Immature natural killer cell (primary cell): ENCODE results near the gene AQP6. TPM values are rescaled to one million over a fixed set of nuclear protein-coding genes. Genes with fewer than 3 reads are reported as not detected.

Experiments used
- DNase-seq, 3 donors: peaks; one replicate each; pipeline ENCODE4 v3.0.0; 2022; ENCODE audit warnings: mixed read lengths in 1 of 3
- H3K27ac Mint-ChIP-seq, 6 donors: one replicate each; pipeline ENCODE4 v1.8.0; 2020; ENCODE audit warnings: mixed read lengths in 6 of 6, mild to moderate bottlenecking in 5 of 6, inconsistent platforms in 4 of 6, moderate library complexity in 3 of 6
- H3K27me3 Mint-ChIP-seq, 3 donors: one replicate each; pipeline ENCODE4 v1.8.0; 2020 to 2021; ENCODE audit warnings: low read depth in 3 of 3, mild to moderate bottlenecking in 3 of 3, mixed read lengths in 3 of 3, moderate library complexity in 3 of 3, inconsistent platforms in 1 of 3
- H3K36me3 Mint-ChIP-seq, 3 donors: one replicate each; pipeline ENCODE4 v1.8.0; 2020; ENCODE audit warnings: mixed read lengths in 3 of 3, inconsistent platforms in 2 of 3, mild to moderate bottlenecking in 2 of 3
- H3K4me1 Mint-ChIP-seq, 2 donors: one replicate each; pipeline ENCODE4 v1.8.0; 2020; ENCODE audit warnings: inconsistent platforms in 2 of 2, mild to moderate bottlenecking in 2 of 2, mixed read lengths in 2 of 2, moderate library complexity in 1 of 2
- H3K4me3 Mint-ChIP-seq, 5 donors: one replicate each; pipeline ENCODE4 v1.8.0; 2020; ENCODE audit warnings: mild to moderate bottlenecking in 5 of 5, mixed read lengths in 5 of 5, inconsistent platforms in 3 of 5, moderate library complexity in 3 of 5
- H3K9me3 Mint-ChIP-seq, 6 donors: one replicate each; pipeline ENCODE4 v1.8.0; 2020; ENCODE audit warnings: mild to moderate bottlenecking in 6 of 6, mixed read lengths in 6 of 6, inconsistent platforms in 4 of 6, moderate library complexity in 3 of 6
- polyA plus RNA-seq, 3 donors: library from polyadenylated mRNA; unstranded; fragments of 300-500 nt; fragmentation: Illumina TruSeq; gene quantifications; one replicate each; pipeline ENCODE4 v1.2.3, GENCODE V29; 2021

The AQP6 gene
- polyA plus RNA-seq, 3 donors from 2014 or later: not detected

GRCh38 chr12:49966511-49967041 lies 6.2 kb upstream of the AQP6 start:
- peak overlapping the region in 2 of 5 donors; percentile 62 to 74 for H3K4me3 Mint-ChIP-seq
- no peak for DNase-seq
- H3K36me3 Mint-ChIP-seq: no peaks in the 10 kb centered on the region
- H3K27ac Mint-ChIP-seq: no peak overlapping the region
- peaks cover 2 to 17% (median 15%) of the 10 kb centered on the region in 3 donors for H3K27me3 Mint-ChIP-seq
- H3K9me3 Mint-ChIP-seq: no peaks in the 10 kb centered on the region
- H3K4me1 Mint-ChIP-seq: peaks cover 6 to 10% of the 10 kb centered on the region in 2 donors

GRCh38 chr12:49967042-49967776 lies 5.5 kb upstream of the AQP6 start:
- H3K4me1 Mint-ChIP-seq: peaks cover 6 to 10% of the 10 kb centered on the region in 2 donors
- peak; percentile 79 to 86 (median 84) for DNase-seq
- H3K36me3 Mint-ChIP-seq: no peaks in the 10 kb centered on the region
- no peaks in the 10 kb centered on the region for H3K9me3 Mint-ChIP-seq
- H3K27me3 Mint-ChIP-seq: peaks cover 2 to 17% (median 13%) of the 10 kb centered on the region in 3 donors
- H3K27ac Mint-ChIP-seq: no peak overlapping the region
- peak overlapping the region; percentile 58 to 80 (median 74) for H3K4me3 Mint-ChIP-seq

GRCh38 chr12:49967777-49968250 lies 4.9 kb upstream of the AQP6 start:
- peaks cover 6 to 10% of the 10 kb centered on the region in 2 donors for H3K4me1 Mint-ChIP-seq
- peak overlapping the region; percentile 58 to 80 (median 74) for H3K4me3 Mint-ChIP-seq

GRCh38 chr12:49968471-49968870 lies 4.3 kb upstream of the AQP6 start:
- Mint-ChIP-seq H3K4me1 (peaks cover 6 to 10% of the 10 kb centered on the region in 2 donors), H3K9me3 (no peaks in the 10 kb centered on the region), H3K27me3 (peaks cover 2 to 17% (median 7%) of the 10 kb centered on the region in 3 donors), H3K4me3 (no peak overlapping the region), H3K36me3 (no peaks in the 10 kb centered on the region), H3K27ac (no peak overlapping the region)
- DNase-seq: no peak

More at GRCh38 chr12:49967777-49968250, 4.9 kb upstream of the AQP6 start:
- Mint-ChIP-seq H3K27me3 (peaks cover 2 to 17% (median 9%) of the 10 kb centered on the region in 3 donors), H3K9me3 (no peaks in the 10 kb centered on the region), H3K27ac (no peak overlapping the region), H3K36me3 (no peaks in the 10 kb centered on the region)
- no peak for DNase-seq

GRCh38 chr12:49969027-49969426 lies 3.7 kb upstream of the AQP6 start:
- H3K36me3 Mint-ChIP-seq: no peaks in the 10 kb centered on the region
- DNase-seq: no peak
- H3K4me1 Mint-ChIP-seq: peaks cover 6 to 10% of the 10 kb centered on the region in 2 donors
- no peaks in the 10 kb centered on the region for H3K9me3 Mint-ChIP-seq
- H3K27ac Mint-ChIP-seq: no peak overlapping the region
- H3K4me3 Mint-ChIP-seq: no peak overlapping the region
- peaks cover 2 to 17% (median 7%) of the 10 kb centered on the region in 3 donors for H3K27me3 Mint-ChIP-seq

- H3K27me3 Mint-ChIP-seq: peaks cover 2 to 13% (median 2%) of the 10 kb centered on the region in 3 donors
- no peak for DNase-seq
- no peak overlapping the region for H3K4me3 Mint-ChIP-seq
- H3K27ac Mint-ChIP-seq: no peak overlapping the region
- H3K4me1 Mint-ChIP-seq: peaks cover 6 to 10% of the 10 kb centered on the region in 2 donors
- H3K9me3 Mint-ChIP-seq: no peaks in the 10 kb centered on the region
- H3K36me3 Mint-ChIP-seq: no peaks in the 10 kb centered on the region
These were observed 2.9 kb upstream of the AQP6 start for GRCh38 chr12:49969651-49970429.

- no peaks in the 10 kb centered on the region for H3K9me3 Mint-ChIP-seq
- no peak overlapping the region for H3K4me3 Mint-ChIP-seq
- H3K36me3 Mint-ChIP-seq: no peaks in the 10 kb centered on the region
- H3K27ac Mint-ChIP-seq: no peak overlapping the region
- H3K4me1 Mint-ChIP-seq: peaks cover 6 to 10% of the 10 kb centered on the region in 2 donors
- no peak for DNase-seq
- H3K27me3 Mint-ChIP-seq: peaks cover under 1 to 10% (median 2%) of the 10 kb centered on the region in 3 donors
These were observed 2.1 kb upstream of the AQP6 start for GRCh38 chr12:49970658-49971057.

GRCh38 chr12:49971141-49971540 lies 1.6 kb upstream of the AQP6 start:
- H3K4me1 Mint-ChIP-seq: peaks cover 6 to 10% of the 10 kb centered on the region in 2 donors
- no peak overlapping the region for H3K27ac Mint-ChIP-seq
- H3K27me3 Mint-ChIP-seq: peaks cover 0 to 8% (median under 1%) of the 10 kb centered on the region in 3 donors
- no peaks in the 10 kb centered on the region for H3K9me3 Mint-ChIP-seq
- no peak overlapping the region for H3K4me3 Mint-ChIP-seq
- DNase-seq: no peak
- H3K36me3 Mint-ChIP-seq: no peaks in the 10 kb centered on the region

GRCh38 chr12:49972129-49972528 lies 618 bp upstream of the AQP6 start:
- no peak overlapping the region for H3K4me3 Mint-ChIP-seq
- H3K27me3 Mint-ChIP-seq: peaks cover 0 to 3% (median 0%) of the 10 kb centered on the region in 3 donors
- H3K4me1 Mint-ChIP-seq: peaks cover 2 to 4% of the 10 kb centered on the region in 2 donors
- no peak for DNase-seq
- H3K27ac Mint-ChIP-seq: no peak overlapping the region
- H3K9me3 Mint-ChIP-seq: no peaks in the 10 kb centered on the region
- no peaks in the 10 kb centered on the region for H3K36me3 Mint-ChIP-seq

GRCh38 chr12:49973361-49973830 lies 649 bp downstream of the AQP6 start:
- H3K4me1 Mint-ChIP-seq: no peaks in the 10 kb centered on the region
- no peak for DNase-seq
- H3K9me3 Mint-ChIP-seq: no peaks in the 10 kb centered on the region
- no peak overlapping the region for H3K4me3 Mint-ChIP-seq
- no peaks in the 10 kb centered on the region for H3K36me3 Mint-ChIP-seq
- H3K27ac Mint-ChIP-seq: no peak overlapping the region
- no peaks in the 10 kb centered on the region for H3K27me3 Mint-ChIP-seq

- Mint-ChIP-seq H3K9me3 (no peaks in the 10 kb centered on the region), H3K27ac (no peak overlapping the region)
These were observed 1.5 kb downstream of the AQP6 start for GRCh38 chr12:49974231-49974675.

GRCh38 chr12:49974677-49975317 lies 2.0 kb downstream of the AQP6 start:
- Mint-ChIP-seq H3K9me3 (no peaks in the 10 kb centered on the region), H3K27me3 (no peaks in the 10 kb centered on the region), H3K27ac (no peak overlapping the region), H3K36me3 (no peaks in the 10 kb centered on the region), H3K4me3 (no peak overlapping the region), H3K4me1 (no peaks in the 10 kb centered on the region)
- DNase-seq: no peak

More at GRCh38 chr12:49974231-49974675, 1.5 kb downstream of the AQP6 start:
- no peaks in the 10 kb centered on the region for H3K36me3 Mint-ChIP-seq
- H3K4me1 Mint-ChIP-seq: no peaks in the 10 kb centered on the region
- H3K4me3 Mint-ChIP-seq: no peak overlapping the region
- no peak for DNase-seq
- no peaks in the 10 kb centered on the region for H3K27me3 Mint-ChIP-seq

- H3K36me3 Mint-ChIP-seq: no peaks in the 10 kb centered on the region
- DNase-seq: no peak
- H3K27me3 Mint-ChIP-seq: no peaks in the 10 kb centered on the region
- H3K4me1 Mint-ChIP-seq: no peaks in the 10 kb centered on the region
- no peak overlapping the region for H3K4me3 Mint-ChIP-seq
- H3K9me3 Mint-ChIP-seq: no peaks in the 10 kb centered on the region
- no peak overlapping the region for H3K27ac Mint-ChIP-seq
These were observed 2.6 kb downstream of the AQP6 start for GRCh38 chr12:49975318-49975761.
